Hindlimb muscle (tissue), 1 donor: Measurements from ENCODE around the gene PPCS. TPM values are rescaled to one million over a fixed set of nuclear protein-coding genes. Genes with fewer than 3 reads are reported as not detected.

Experiments used
- polyA plus RNA-seq: library from polyadenylated mRNA; unstranded; fragments of 120-200 nt; gene quantifications from one replicate; pipeline ENCODE4 v1.2.1, GENCODE V29; 2013; ENCODE audit not compliant: insufficient read length

PPCS gene
- polyA plus RNA-seq, 1 donor, result 32.8 TPM

Other genes with a start within 250 kb of the PPCS start
- 40.5 TPM for gene FOXJ3, start 121.3 kb upstream of the PPCS start, polyA plus RNA-seq
- 1.1 TPM for gene RIMKLA, start 75.8 kb upstream of the PPCS start, polyA plus RNA-seq
- gene ZMYND12, start 521 bp upstream of the PPCS start, polyA plus RNA-seq, result 0.48 TPM
- gene CCDC30, start 6.7 kb downstream of the PPCS start, polyA plus RNA-seq, result 2.5 TPM
- 34.8 TPM for gene PPIH, start 201.9 kb downstream of the PPCS start, polyA plus RNA-seq
- 1,149 TPM for gene YBX1, start 225.9 kb downstream of the PPCS start, polyA plus RNA-seq